Endothelial cell of umbilical vein (primary cell): ENCODE data around the gene KIF3A. TPM values are rescaled to one million over a fixed set of nuclear protein-coding genes. Genes with fewer than 3 reads are reported as not detected.

Experiments used
- BruUV-seq: library from RNA; stranded (reverse); fragments of 400-500 nt; replicated peaks from 2 replicates; lab custom pipeline; 2021; lab: Mats Ljungman, UMichigan
- CTCF ChIA-PET: fragments of 300-600, 350-600 bp; sonication (Branson Sonifier 250); formaldehyde crosslinking; loops from one replicate; lab custom pipeline; 2021; ENCODE audit warnings: antibody characterized with exemption, inconsistent platforms; lab: Charles Lee
- POLR2A ChIA-PET: fragments of 300-600, 350-600 bp; sonication (Branson Sonifier 250); formaldehyde crosslinking; loops from one replicate; lab custom pipeline; 2021; ENCODE audit warnings: antibody characterized with exemption, inconsistent platforms; lab: Charles Lee
- DNase-seq: peaks from one replicate; pipeline ENCODE4 v3.0.0-alpha.2; 2011; ENCODE audit warnings: low read depth, low spot score
- FAIRE-seq: peaks from 2 replicates; lab custom pipeline; 2011; peaks lifted over from hg19 to GRCh38; lab: Jason Lieb, UNC
- H2AFZ ChIP-seq: 2 replicates; pipeline ENCODE4 v1.6.0; 2012; ENCODE audit warnings: low read depth, low read length, control low read depth, inconsistent platforms
- H3K27ac ChIP-seq: 2 replicates; pipeline ENCODE4 v1.5.1; 2011; ENCODE audit warnings: low read depth, mild to moderate bottlenecking, control low read depth, low read length, moderate library complexity; ENCODE audit not compliant: insufficient read depth
- H3K27me3 ChIP-seq, 2 experiments: 2 replicates each; pipeline versions ENCODE4 v1.6.0 to v1.6.1; 2011; ENCODE audit warnings: low read length in 2 of 2, mixed read lengths in 1 of 2; ENCODE audit not compliant: control insufficient read depth in 2 of 2, insufficient read depth in 2 of 2
- H3K36me3 ChIP-seq, 2 experiments: 2 replicates in 1 of 2; 3 replicates in 1 of 2; pipeline ENCODE4 v1.5.1; 2011; ENCODE audit warnings: low read length in 2 of 2, mild to moderate bottlenecking in 1 of 2, moderate library complexity in 1 of 2; ENCODE audit not compliant: control insufficient read depth in 2 of 2, insufficient read depth in 2 of 2; ENCODE audit errors: extremely low read depth in 1 of 2
- H3K4me1 ChIP-seq: 3 replicates; pipeline ENCODE4 v1.5.1; 2011; ENCODE audit warnings: mild to moderate bottlenecking, low read length; ENCODE audit not compliant: control insufficient read depth, insufficient read depth; ENCODE audit errors: extremely low read depth
- H3K4me2 ChIP-seq: 2 replicates; pipeline ENCODE4 v1.6.1; 2011; ENCODE audit warnings: low read length, control low read depth, mixed read lengths; ENCODE audit not compliant: insufficient read depth
- H3K4me3 ChIP-seq, 3 experiments: fragments of 200-600 bp in 1 of 3; sonication (generic), shearing (Covaris generic) in 1 of 3; replicated peaks in 1 of 3; 2 replicates each; pipeline ENCODE4 v1.5.1; 2011 to 2016; ENCODE audit warnings: control low read depth in 3 of 3, low read length in 3 of 3, mild to moderate bottlenecking in 2 of 3, inconsistent platforms in 1 of 3, low read depth in 1 of 3, moderate library complexity in 1 of 3; ENCODE audit not compliant: insufficient read depth in 1 of 3
- H3K79me2 ChIP-seq: 2 replicates; pipeline ENCODE4 v1.6.0; 2012; ENCODE audit warnings: low read length, inconsistent platforms; ENCODE audit not compliant: control insufficient read depth, insufficient read depth
- H3K9ac ChIP-seq: replicated peaks from 2 replicates; pipeline ENCODE3; 2011; ENCODE audit warnings: low read length, control low read depth; ENCODE audit not compliant: insufficient read depth; ENCODE audit errors: extremely low read depth
- H3K9me1 ChIP-seq: replicated peaks from 3 replicates; pipeline ENCODE4 v1.6.0; 2011; ENCODE audit warnings: mild to moderate bottlenecking, low read length; ENCODE audit not compliant: control insufficient read depth, insufficient read depth; ENCODE audit errors: extremely low read depth
- H3K9me3 ChIP-seq: replicated peaks from 2 replicates; pipeline ENCODE4 v1.5.1; 2012; ENCODE audit warnings: low read length, inconsistent platforms; ENCODE audit not compliant: control insufficient read depth, insufficient read depth
- H4K20me1 ChIP-seq: replicated peaks from 2 replicates; pipeline ENCODE3; 2011; ENCODE audit warnings: mild to moderate bottlenecking, low read length; ENCODE audit not compliant: control insufficient read depth, insufficient read depth; ENCODE audit errors: extremely low read depth
- FOS ChIP-seq: IDR thresholded peaks from 2 replicates; pipeline ENCODE4 v1.6.1; 2011; ENCODE audit warnings: mild to moderate bottlenecking, low read length, moderate library complexity, borderline replicate concordance; ENCODE audit not compliant: insufficient read depth
- POLR2AphosphoS5 ChIP-seq: IDR thresholded peaks from 2 replicates; pipeline ENCODE4 v1.6.1; 2012; ENCODE audit warnings: low read depth, mild to moderate bottlenecking, control low read depth, low read length, moderate library complexity; ENCODE audit not compliant: insufficient read depth
- dilution Hi-C: fragments of 300-500 bp; cut with MboI; formaldehyde crosslinking; loops from one replicate; pipeline ENCODE4 v1.15.0; 2019; ENCODE audit warnings: low sequenced_read_pairs; ENCODE audit not compliant: extremely low pct_ligation_motif_present
- intact Hi-C: fragments of 100-400 bp; cut with micrococcal nuclease; formaldehyde crosslinking; loops from one replicate; pipeline ENCODE4 v1.10.0; 2022
- polyA plus RNA-seq, 4 experiments: library from polyadenylated mRNA; depleted of rRNA in 3 of 4; stranded (reverse) in 3 of 4; unstranded in 1 of 4; fragments of >200 nt; gene quantifications; 2 replicates each; pipeline versions ENCODE4 v1.2.1 to v1.2.3, GENCODE V29; 2011 to 2012; ENCODE audit warnings: missing spikeins in 1 of 4
- total RNA-seq: library from RNA; stranded (reverse); gene quantifications from 2 replicates; pipeline ENCODE4 v1.2.3, GENCODE V29; 2021
- TF ChIP-seq, protein P1 (sequence below): IDR thresholded peaks from 2 replicates; pipeline ENCODE4 v1.6.1; 2011; ENCODE audit not compliant: insufficient read depth, insufficient read length

The KIF3A gene
- total and polyA plus RNA-seq, 2 donors (not counting 3 experiments of a cell fraction or from before 2014, with no cell fraction given) = 3.3 to 11.2 TPM

DNA sequence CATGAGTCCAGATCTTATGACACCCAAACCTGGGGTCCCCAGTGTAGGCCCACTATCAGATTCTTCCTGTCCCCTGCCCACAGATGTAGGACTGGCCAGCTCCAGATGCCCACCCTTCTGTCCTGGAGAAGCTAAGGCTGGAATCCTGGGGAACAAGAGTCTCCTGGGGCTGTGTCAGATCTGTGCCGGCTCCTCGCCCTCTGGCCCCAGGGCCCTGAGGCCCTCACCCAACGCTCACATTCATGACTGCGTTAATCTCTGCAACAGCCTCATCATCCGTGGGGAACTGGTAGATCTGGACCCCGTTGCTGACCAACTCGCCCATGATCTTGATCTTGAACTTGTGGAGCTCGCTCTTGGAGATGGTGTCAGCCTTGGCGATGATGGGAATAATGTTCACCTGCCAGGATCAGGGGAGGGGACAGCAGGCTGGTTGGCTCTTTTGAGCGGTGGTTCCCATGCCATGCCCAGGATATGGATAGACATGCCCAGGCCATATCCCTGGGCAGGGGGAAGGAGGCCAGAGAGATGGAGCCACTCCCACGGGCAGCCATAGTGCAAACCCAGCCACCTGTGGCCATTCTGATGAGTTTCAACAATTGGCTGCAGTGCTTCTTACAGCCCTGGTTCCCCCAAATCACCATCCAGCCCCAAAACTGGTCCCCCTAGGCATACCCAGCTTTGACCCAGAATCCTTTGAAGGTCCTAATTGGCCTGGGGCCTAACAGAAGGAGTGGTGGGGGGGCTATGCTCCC, 25.1 kb upstream of the KIF3A start:
- dilution Hi-C loops (no loop called here), intact Hi-C loops (no loop called here)
- FAIRE-seq (no peak), DNase-seq (no peak)
- no peak overlapping the region for H3K27ac ChIP-seq
- no peaks in the 10 kb centered on the region for H3K9me1 ChIP-seq
- TF ChIP-seq, protein P1, sequence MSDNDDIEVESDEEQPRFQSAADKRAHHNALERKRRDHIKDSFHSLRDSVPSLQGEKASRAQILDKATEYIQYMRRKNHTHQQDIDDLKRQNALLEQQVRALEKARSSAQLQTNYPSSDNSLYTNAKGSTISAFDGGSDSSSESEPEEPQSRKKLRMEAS = no peak
- TF ChIP-seq FOS = no peak
- BruUV-seq = no TSS peak
- no peaks in the 10 kb centered on the region for H3K9me3 ChIP-seq
- peaks cover 2% of the 10 kb centered on the region for H3K4me1 ChIP-seq
- H3K9ac ChIP-seq = no peak overlapping the region
- no peak overlapping the region for H3K4me3 ChIP-seq
- peaks cover 9 to 35% of the 10 kb centered on the region in 2 experiments for H3K36me3 ChIP-seq
- peaks cover 2% of the 10 kb centered on the region for H3K79me2 ChIP-seq
- H3K4me2 ChIP-seq = no peak overlapping the region
- POLR2A ChIA-PET = no interaction called here
- no peak overlapping the region for H2AFZ ChIP-seq
- H4K20me1 ChIP-seq = no peaks in the 10 kb centered on the region
- CTCF ChIA-PET = interaction anchor here (0.9 to 1.4 kb wide), 2 partner anchors 12 to 58 kb away, joined by 3 to 6 read pairs; no protein-coding TSS in a partner anchor
- no peaks in the 10 kb centered on the region for H3K27me3 ChIP-seq

DNA sequence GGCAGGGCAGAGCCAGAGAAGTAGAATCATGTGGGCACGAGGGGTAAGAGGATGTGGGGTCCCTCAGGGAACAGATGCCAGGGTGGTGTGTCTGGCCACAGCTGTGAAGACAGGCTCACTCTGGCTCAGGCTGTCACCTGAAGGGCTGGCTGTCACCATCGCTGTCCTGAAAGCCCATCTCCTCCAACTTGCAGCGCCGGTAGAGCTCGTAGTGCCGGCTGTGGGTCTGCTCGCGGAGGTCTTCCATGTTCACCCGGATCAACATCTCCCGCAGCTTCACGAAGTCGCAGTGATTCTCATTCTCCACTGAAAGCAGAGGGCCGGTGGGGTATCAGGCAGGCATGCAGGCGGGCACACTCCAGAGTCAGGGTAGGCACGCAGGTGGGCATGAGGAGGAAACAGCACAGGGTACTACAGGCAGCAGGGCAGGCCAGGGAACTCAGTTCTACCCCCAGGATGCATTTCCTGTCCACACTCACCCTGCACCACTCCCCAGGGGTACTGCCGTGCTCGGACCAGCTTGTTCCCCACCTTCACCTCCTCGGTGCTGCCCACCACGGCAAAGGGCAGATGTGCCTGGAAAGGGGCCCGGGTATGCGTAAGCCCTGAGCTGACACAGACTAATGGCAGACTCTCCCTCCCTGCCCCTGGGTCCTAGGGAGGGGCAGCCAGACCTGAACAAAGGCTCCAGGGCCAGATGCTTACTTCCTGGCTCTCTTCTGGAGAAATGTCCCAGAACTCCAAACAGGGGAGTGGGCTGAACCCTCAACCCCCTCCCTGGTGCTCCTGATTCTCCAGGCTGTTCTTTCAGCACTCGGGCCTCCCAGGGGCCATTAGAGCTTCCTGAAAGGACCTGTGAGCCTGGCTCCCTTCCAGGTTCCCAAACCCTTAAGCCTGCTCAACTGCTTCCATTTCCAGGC, 24.2 kb upstream of the KIF3A start:
- Histone ChIP-seq H3K27ac (no peak overlapping the region), H4K20me1 (no peaks in the 10 kb centered on the region), H3K9ac (no peak overlapping the region), H3K4me1 (no peaks in the 10 kb centered on the region), H3K4me2 (no peak overlapping the region), H3K27me3 (no peaks in the 10 kb centered on the region), H3K36me3 (peaks cover 9 to 35% of the 10 kb centered on the region in 2 experiments), H3K9me1 (no peaks in the 10 kb centered on the region), H3K9me3 (no peaks in the 10 kb centered on the region), H2AFZ (no peak overlapping the region), H3K79me2 (no peaks in the 10 kb centered on the region), H3K4me3 (no peak overlapping the region)
- ChIA-PET POLR2A (no interaction called here), CTCF (interaction anchor here (0.9 to 1.4 kb wide), 2 partner anchors 11 to 41 kb away, joined by 3 read pairs; no protein-coding TSS in a partner anchor)
- FAIRE-seq (no peak), DNase-seq (no peak)
- TF ChIP-seq POLR2AphosphoS5 = no peak
- no TSS peak for BruUV-seq
- intact Hi-C loops (no loop called here), dilution Hi-C loops (no loop called here)
